Activated naive CD8-positive, alpha-beta T cell (primary cell): ENCODE data around the gene DTX3.
"Not testable (repeated sequence)": the region's sequence is repeated elsewhere in the genome, so short reads cannot be mapped to it uniquely, and the experiment has no call there.

Source experiments
- H3K27ac Mint-ChIP-seq: one replicate; pipeline ENCODE4 v1.8.0; 2021; ENCODE audit warnings: mixed read lengths
- H3K27me3 Mint-ChIP-seq: one replicate; pipeline ENCODE4 v1.8.0; 2021; ENCODE audit warnings: mixed read lengths
- H3K36me3 Mint-ChIP-seq: one replicate; pipeline ENCODE4 v1.8.0; 2021; ENCODE audit warnings: mixed read lengths
- H3K4me1 Mint-ChIP-seq: one replicate; pipeline ENCODE4 v1.8.0; 2021; ENCODE audit warnings: low read depth, mixed read lengths
- H3K4me3 Mint-ChIP-seq: one replicate; pipeline ENCODE4 v1.8.0; 2021; ENCODE audit warnings: mild to moderate bottlenecking, mixed read lengths
- H3K9me3 Mint-ChIP-seq: one replicate; pipeline ENCODE4 v1.8.0; 2021; ENCODE audit warnings: low read depth, mixed read lengths

DTX3 gene

DNA sequence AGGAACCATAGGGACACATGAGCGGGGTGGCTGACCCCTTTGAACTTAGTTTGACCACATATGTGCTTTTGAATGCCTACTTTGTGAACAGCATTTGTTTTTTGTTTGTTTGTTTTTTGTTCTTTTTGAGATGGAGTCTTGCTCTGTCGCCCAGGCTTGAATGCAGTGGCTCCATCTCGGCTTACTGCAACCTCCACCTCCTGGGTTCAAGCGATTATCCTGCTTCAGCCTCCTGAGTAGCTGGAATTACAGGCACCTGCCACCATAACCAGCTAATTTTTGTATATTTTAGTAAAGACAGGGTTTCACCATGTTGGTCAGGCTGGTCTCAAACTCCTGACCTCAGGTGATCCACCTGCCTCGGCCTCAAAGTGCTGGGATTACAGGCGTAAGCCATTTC lies 13.8 kb downstream of the DTX3 start:
- H3K4me3 Mint-ChIP-seq, H3K36me3 Mint-ChIP-seq, H3K27ac Mint-ChIP-seq, H3K9me3 Mint-ChIP-seq: not testable (repeated sequence)
- Mint-ChIP-seq H3K27me3 (peaks cover 47% of the 10 kb centered on the region), H3K4me1 (peaks cover 23% of the 10 kb centered on the region)

DNA sequence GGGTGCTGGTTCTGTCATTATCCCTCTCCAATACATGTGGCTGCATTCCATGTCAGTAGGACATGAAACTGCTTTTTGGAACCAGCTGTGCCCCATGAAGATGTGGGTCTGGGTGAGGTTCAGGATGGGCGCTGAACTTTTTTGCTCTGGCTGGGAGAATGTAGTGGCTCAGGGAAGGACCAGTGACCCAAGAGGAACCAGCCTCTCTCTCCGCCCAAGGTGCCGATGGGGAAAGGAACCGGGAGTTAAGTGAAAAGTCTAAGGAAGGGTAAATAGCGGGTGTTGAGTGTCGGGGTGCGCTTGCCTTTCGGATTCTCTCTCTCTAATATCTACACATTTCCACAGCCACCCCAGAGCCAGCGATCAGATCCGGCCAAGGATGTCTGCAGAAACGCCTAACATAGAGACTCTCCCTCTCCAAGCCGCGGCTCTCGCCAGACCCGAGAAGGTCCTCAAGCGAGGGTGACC lies 14.4 kb downstream of the DTX3 start:
- Mint-ChIP-seq H3K36me3 (peaks cover 3% of the 10 kb centered on the region), H3K4me3 (peak overlapping the region; percentile 49), H3K27me3 (peaks cover 51% of the 10 kb centered on the region), H3K4me1 (peaks cover 23% of the 10 kb centered on the region), H3K9me3 (no peaks in the 10 kb centered on the region), H3K27ac (no peak overlapping the region)

DNA sequence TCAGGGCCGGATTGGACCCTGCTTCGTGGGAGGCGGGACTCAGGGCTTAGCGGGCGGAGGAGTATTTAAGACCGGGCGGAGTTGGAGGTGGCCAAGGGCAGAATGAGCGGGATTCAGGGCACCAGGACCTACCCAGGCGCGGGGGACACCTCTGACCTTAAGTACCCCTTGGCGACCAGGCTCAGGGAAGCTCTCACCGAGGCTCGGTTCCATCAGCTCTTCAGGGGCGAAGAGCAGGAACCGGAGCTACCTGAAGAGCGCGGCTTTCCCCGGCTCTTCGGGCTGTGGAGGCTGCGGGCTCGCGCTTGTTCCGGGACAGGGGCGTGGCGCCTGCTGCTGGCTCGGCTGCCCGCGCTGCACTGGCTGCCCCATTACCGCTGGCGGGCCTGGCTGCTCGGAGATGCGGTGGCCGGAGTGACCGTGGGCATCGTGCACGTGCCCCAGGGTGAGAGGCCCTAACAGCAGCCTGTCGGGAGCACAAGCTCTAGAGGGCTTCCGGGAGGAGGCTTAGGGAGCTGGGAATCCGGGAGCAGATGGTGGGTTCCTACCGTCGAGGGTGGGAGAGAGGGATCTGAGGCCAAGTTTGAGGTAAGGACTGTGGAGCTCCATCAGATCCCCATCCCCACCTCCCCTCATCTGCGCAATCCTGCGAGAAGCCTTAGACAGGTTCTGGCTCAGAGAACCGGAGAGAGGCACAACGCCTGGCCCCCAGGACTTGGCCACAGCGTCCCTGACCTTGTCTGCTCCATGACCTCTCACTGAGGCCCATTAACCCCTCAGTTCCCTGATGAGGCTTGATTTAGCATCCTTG lies 15.0 kb downstream of the DTX3 start:
- H3K4me3 Mint-ChIP-seq, result peak overlapping the region; percentile 86
- H3K4me1 Mint-ChIP-seq, result peaks cover 23% of the 10 kb centered on the region
- peaks cover 57% of the 10 kb centered on the region for H3K27me3 Mint-ChIP-seq
- peaks cover 3% of the 10 kb centered on the region for H3K36me3 Mint-ChIP-seq
- no peaks in the 10 kb centered on the region for H3K9me3 Mint-ChIP-seq
- H3K27ac Mint-ChIP-seq, result no peak overlapping the region

DNA sequence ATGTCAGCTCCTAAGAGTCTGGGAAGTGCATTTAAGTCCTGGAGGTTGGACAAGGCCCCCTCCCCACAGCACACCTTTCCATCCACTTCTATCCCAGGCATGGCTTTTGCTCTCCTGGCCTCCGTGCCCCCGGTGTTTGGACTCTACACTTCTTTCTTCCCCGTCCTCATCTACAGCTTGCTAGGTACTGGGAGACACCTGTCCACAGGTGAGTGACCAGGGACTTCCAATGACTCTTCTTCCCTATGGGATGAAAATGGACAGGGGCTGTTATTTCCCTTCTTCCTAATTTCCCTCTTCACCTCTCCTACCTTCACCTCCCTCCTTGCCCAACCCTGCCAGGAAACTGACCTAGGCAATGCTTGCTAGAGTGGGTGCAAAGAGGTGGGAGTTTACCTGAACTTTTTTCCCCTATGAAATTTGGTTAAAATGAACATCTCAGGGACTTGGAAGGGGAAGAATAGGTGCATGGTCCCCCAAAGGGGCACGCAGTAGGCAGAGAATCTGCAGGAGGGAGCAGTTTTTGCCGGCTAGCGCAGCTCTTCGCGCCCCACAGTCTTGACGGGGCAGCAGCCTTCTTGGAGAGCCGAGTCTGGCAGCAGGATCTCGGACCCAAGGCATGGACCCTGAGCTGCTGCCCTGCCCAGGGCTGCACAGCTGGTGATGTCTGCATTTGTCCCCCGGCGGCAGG lies 15.8 kb downstream of the DTX3 start:
- H3K4me1 Mint-ChIP-seq, result peaks cover 23% of the 10 kb centered on the region

DNA sequence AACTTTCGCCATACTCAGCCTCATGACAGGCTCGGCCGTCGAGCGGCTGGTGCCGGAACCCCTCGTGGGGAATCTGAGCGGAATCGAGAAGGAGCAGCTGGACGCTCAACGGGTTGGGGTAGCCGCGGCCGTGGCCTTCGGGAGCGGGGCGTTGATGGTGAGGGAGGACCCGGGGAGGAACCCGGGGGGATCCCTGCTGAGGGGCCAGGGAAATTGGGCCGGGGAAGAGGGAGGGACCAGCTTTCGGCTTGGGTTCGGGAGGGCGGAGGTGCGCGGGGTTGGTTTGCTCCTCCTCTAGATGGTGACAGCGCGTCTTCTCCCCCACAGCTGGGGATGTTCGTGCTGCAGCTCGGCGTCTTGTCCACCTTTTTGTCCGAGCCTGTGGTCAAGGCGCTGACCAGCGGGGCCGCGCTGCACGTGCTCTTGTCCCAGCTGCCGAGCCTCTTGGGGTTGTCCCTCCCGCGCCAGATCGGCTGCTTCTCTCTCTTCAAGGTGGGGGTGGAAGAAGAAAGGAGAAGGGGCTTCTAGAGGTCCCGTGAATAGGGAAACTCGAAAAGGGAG lies 16.4 kb downstream of the DTX3 start:
- no peak overlapping the region for H3K27ac Mint-ChIP-seq
- H3K36me3 Mint-ChIP-seq, result peaks cover 3% of the 10 kb centered on the region
- H3K27me3 Mint-ChIP-seq, result peaks cover 65% of the 10 kb centered on the region
- H3K4me3 Mint-ChIP-seq, result peak overlapping the region; percentile 86
- no peaks in the 10 kb centered on the region for H3K9me3 Mint-ChIP-seq
- peaks cover 23% of the 10 kb centered on the region for H3K4me1 Mint-ChIP-seq

More for the DNA sequence above, 15.8 kb downstream of the DTX3 start:
- H3K36me3 Mint-ChIP-seq, result peaks cover 3% of the 10 kb centered on the region
- no peaks in the 10 kb centered on the region for H3K9me3 Mint-ChIP-seq
- H3K27me3 Mint-ChIP-seq, result peaks cover 62% of the 10 kb centered on the region
- peak overlapping the region; percentile 86 for H3K4me3 Mint-ChIP-seq
- H3K27ac Mint-ChIP-seq, result no peak overlapping the region

DNA sequence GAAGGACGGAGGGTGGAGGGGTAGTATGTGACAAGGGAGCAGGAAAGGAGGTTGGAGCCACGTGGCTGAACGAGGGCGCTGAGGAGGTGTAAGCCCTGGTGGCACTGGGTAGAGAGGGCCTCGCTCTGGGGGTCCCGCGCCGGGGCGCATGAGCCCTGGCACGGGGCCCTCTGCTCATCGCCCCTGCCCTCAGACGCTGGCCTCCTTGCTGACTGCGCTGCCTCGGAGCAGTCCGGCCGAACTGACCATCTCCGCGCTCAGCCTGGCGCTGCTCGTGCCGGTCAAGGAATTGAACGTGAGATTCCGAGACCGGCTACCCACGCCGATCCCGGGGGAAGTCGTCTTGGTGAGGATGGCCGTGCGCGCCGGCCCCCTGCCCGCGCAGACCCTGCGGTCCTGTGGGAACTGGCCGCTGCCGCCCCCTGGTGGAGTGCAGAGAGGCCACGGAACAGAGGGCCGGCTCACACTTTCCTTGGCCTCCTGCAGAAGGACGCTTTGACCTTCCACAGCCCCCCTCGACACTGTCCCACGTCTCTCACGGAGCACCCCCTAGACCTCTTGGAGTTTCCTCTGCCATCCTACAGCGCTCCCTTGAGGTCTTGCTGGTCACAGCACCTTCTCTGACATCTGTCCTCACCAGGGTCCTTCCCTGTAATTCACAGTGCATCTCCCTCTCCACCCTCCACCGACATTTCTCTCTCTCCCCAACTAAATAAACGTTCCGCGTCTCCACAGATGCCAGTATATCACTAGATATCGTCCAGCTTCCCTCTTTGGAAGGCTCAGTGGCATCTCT lies 17.1 kb downstream of the DTX3 start:
- Mint-ChIP-seq H3K36me3 (peaks cover 3% of the 10 kb centered on the region), H3K9me3 (no peaks in the 10 kb centered on the region), H3K4me1 (peaks cover 26% of the 10 kb centered on the region), H3K27me3 (peaks cover 71% of the 10 kb centered on the region), H3K4me3 (peak overlapping the region; percentile 86), H3K27ac (no peak overlapping the region)

DNA sequence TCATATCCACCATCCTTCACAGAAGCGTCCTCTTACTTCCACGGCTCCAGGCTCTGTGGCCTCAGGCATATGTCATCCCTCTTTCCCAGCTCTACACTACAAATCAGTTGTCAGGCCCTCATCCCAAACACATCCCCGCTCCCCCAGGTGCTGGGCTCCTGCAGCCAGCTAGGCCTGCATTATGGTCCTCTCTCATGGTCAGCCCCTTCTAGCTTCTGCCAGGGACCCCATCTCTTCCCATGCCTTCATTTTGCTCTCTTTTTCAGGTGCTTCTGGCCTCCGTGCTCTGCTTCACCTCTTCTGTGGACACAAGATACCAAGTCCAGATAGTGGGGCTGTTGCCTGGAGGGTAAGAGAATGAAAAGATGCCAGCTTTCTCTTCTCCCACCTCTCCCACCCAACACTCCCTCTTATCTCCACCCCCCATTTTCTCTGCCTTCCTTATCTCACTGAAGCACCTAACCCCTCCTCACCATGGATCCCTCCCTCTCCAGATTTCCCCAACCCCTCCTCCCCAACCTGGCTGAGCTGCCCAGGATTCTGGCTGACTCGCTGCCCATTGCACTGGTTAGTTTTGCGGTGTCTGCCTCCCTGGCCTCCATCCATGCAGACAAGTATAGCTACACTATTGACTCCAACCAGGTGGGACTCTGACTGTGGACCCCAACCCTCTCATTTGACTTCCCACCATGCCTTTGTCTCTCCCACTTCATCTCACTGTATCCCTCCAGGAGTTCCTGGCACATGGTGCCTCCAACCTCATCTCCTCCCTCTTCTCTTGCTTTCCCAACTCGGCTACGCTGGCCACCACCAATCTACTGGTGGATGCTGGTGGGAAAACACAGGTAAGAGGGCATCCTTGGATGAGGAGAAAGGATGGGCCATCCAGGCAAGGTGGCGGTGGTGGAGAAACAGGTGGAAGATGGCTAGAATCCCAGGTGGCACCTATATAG lies 17.9 kb downstream of the DTX3 start:
- no peak overlapping the region for H3K27ac Mint-ChIP-seq
- H3K9me3 Mint-ChIP-seq, result no peaks in the 10 kb centered on the region
- peaks cover 71% of the 10 kb centered on the region for H3K27me3 Mint-ChIP-seq
- H3K4me3 Mint-ChIP-seq, result peak overlapping the region; percentile 86
- peaks cover 29% of the 10 kb centered on the region for H3K4me1 Mint-ChIP-seq
- peaks cover 3% of the 10 kb centered on the region for H3K36me3 Mint-ChIP-seq

DNA sequence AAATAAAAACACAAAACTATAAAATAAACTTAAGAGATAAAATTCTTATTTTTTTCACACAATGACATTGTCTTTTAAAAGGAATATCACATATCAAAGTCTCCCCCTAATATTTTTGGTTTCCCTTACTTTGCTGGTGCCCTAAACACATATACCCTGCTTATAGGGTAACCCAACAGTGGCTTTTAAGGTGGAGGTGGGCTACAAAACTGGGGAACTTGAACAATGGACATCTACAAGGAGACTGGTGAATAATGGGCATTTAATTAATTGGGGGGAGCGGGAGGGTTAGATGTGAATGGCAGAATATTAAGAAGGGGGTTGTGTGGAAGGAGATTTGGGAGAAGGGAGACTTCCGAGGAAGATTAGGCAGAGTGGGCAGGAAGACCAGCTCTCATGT lies 18.8 kb downstream of the DTX3 start:
- peaks cover 71% of the 10 kb centered on the region for H3K27me3 Mint-ChIP-seq
- H3K9me3 Mint-ChIP-seq, result no peaks in the 10 kb centered on the region
- H3K4me1 Mint-ChIP-seq, result peaks cover 35% of the 10 kb centered on the region
- H3K4me3 Mint-ChIP-seq, result no peak overlapping the region
- peaks cover 3% of the 10 kb centered on the region for H3K36me3 Mint-ChIP-seq
- no peak overlapping the region for H3K27ac Mint-ChIP-seq

DNA sequence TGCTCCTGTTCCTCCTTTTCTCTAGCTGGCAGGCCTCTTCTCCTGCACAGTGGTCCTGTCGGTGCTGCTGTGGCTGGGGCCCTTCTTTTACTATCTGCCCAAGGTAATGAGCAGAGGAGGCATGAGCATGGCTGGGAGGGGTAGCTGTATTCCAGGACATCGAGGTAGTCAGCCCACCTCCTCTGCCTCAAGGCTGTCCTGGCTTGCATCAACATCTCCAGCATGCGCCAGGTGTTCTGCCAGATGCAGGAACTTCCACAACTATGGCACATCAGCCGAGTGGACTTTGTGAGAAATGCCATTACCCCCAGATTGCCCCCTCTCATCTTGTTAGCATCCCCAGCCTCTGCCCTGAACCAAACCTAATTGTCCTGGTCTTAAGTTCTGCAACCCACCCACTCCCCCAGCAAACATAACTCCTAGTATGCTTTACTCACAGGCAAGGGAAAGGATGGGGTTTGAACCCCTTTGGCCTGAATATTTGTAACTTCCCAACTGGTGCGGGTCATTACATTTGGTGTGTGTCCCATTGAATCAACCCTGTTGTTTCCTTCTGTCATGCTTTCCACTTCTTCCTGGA lies 19.3 kb downstream of the DTX3 start:
- Mint-ChIP-seq H3K27ac (no peak overlapping the region), H3K27me3 (peaks cover 72% of the 10 kb centered on the region), H3K4me1 (peaks cover 36% of the 10 kb centered on the region), H3K9me3 (no peaks in the 10 kb centered on the region), H3K4me3 (no peak overlapping the region), H3K36me3 (peaks cover 3% of the 10 kb centered on the region)

DNA sequence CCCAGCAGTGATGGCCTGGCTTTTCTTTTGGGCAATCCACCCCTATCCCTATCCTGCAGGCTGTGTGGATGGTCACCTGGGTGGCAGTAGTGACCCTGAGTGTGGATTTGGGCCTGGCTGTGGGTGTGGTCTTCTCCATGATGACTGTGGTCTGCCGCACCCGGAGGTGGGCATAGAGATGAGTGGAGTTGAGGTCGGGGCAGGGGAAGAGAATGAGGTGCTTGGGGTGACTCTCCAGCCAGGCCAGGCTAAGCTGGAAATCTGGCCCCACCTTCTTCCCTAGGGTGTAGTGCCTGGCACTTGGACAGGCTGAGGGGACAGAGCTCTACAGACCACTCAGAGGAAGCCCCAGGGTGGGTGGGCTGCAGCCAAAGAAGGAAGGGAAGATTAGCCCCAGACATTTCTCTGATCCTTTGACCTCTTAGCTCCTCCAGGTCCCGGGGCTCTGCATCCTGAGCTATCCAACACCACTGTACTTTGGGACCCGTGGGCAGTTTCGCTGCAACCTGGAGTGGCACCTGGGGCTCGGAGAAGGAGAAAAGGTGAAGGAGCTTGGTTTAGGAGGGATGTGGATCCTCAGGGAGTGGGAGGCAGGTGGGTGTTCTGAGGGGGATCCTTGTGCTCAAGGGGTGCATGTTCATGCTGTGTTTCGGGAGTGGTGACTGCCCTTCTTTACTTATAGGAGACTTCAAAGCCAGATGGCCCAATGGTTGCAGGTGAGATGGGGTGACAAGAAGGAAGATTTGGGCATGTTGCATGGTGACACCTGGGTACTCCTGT lies 20.0 kb downstream of the DTX3 start:
- H3K36me3 Mint-ChIP-seq, result peaks cover 3% of the 10 kb centered on the region
- peaks cover 34% of the 10 kb centered on the region for H3K4me1 Mint-ChIP-seq
- H3K4me3 Mint-ChIP-seq, result no peak overlapping the region
- no peak overlapping the region for H3K27ac Mint-ChIP-seq
- peaks cover 70% of the 10 kb centered on the region for H3K27me3 Mint-ChIP-seq
- no peaks in the 10 kb centered on the region for H3K9me3 Mint-ChIP-seq

DNA sequence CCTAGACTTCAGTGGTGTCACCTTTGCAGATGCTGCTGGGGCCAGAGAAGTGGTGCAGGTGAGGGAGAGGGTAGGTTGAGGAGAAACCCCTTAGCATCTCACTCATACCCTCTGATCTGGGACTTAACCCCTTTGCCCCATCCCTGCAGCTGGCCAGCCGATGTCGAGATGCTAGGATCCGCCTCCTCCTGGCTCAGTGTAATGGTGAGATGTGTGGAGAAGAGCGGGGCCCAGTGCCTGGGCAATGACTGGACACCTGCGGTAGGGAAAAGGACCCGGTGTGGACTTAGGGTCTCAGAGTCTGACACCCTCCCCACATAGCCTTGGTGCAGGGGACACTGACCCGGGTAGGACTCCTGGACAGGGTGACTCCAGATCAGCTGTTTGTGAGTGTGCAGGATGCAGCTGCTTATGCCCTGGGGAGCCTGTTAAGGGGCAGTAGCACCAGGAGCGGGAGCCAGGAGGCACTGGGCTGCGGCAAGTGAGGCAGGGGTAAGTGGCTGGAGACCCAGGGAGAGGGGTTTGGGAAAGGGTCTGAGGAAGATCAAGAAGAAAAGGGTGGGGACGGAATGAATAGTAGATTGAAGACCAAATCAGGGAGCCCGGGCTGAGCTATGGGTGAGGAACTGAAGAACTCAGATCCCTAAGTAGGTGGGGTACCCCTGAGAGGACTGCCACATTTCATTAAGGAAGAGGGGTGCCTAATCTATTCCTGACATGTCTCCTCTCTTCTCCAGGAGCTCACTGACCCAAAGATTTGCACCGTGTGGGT lies 20.8 kb downstream of the DTX3 start:
- Mint-ChIP-seq H3K27me3 (peaks cover 67% of the 10 kb centered on the region), H3K9me3 (no peaks in the 10 kb centered on the region), H3K4me1 (peaks cover 31% of the 10 kb centered on the region), H3K36me3 (peaks cover 3% of the 10 kb centered on the region), H3K4me3 (no peak overlapping the region), H3K27ac (no peak overlapping the region)

DNA sequence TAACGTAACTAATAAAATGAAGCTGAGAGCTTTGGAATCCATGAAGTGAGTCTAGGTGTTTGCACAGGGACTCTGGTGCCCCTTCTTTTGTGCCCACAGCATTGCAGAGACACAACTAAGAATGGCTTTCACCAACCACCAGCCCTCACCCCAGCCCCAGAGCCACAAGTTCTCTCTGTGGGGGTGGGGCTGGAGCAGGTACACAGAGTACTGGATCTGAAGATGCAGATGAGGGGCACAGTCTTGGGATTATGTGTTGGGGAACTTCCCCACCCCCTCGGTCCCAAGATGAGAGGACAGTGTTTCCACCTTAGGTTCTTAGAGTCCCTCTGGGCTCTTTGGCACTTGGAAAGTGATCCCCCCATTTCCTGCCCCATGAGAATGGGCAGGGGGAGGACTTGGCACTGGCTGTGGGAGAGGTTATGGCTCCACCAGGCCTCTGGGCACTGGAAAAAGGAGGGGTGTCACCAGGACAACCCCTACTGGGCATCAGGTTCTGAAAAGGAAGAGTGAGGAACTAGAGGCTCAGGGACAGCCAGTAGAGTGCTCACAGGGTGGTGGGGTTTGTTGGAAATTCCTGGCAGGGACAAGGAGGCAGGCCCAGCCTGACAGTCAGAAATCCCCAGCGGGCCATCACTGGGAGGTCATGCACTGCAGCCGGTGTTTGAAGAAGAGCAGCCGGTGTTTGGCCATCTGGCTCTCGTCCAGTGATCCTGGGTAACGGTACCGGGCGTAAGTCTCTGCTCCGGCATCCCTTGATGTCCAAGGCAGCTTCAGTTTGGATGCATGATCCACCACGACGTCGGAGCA lies 21.7 kb downstream of the DTX3 start:
- H3K27ac Mint-ChIP-seq, result no peak overlapping the region
- H3K9me3 Mint-ChIP-seq, result no peaks in the 10 kb centered on the region
- H3K4me1 Mint-ChIP-seq, result peaks cover 22% of the 10 kb centered on the region
- peaks cover 3% of the 10 kb centered on the region for H3K36me3 Mint-ChIP-seq
- H3K4me3 Mint-ChIP-seq, result peak overlapping the region; percentile 46
- H3K27me3 Mint-ChIP-seq, result peaks cover 64% of the 10 kb centered on the region
